A673 (cell line): Measurements from ENCODE around the gene CCNYL1. TPM values are rescaled to one million over a fixed set of nuclear protein-coding genes. Genes with fewer than 3 reads are reported as not detected.

Source experiments
- BruUV-seq: library from RNA; stranded (reverse); fragments of 400-500 nt; replicated peaks from 2 replicates; lab custom pipeline; 2021; lab: Mats Ljungman, UMichigan
- CTCF ChIA-PET: fragments of 300-600 bp; sonication (Branson Sonifier 250); formaldehyde crosslinking; loops from one replicate; lab custom pipeline; 2022; ENCODE audit warnings: antibody characterized with exemption; lab: Charles Lee
- POLR2A ChIA-PET: fragments of 300-600 bp; sonication (Branson Sonifier 250); formaldehyde crosslinking; loops from one replicate; lab custom pipeline; 2022; ENCODE audit warnings: antibody characterized with exemption; ENCODE audit not compliant: low non-redundant PET; lab: Charles Lee
- DNase-seq: peaks from one replicate; pipeline ENCODE4 v3.0.0-alpha.2; 2015; ENCODE audit warnings: low spot score
- H3K27ac ChIP-seq: fragments of 200-600 bp; sonication (generic); 2 replicates; pipeline ENCODE4 v1.5.1; 2016; ENCODE audit warnings: mixed run types, low read depth, mild to moderate bottlenecking, mixed read lengths, antibody characterized with exemption, low read length; ENCODE audit not compliant: poor library complexity, severe bottlenecking
- H3K27me3 ChIP-seq: fragments of 200-600 bp; sonication (generic); replicated peaks from 2 replicates; pipeline ENCODE4 v1.6.1; 2017; ENCODE audit warnings: mixed run types, low read depth, mild to moderate bottlenecking, mixed read lengths, antibody characterized with exemption, low read length; ENCODE audit not compliant: insufficient read depth, poor library complexity
- H3K36me3 ChIP-seq: fragments of 200-600 bp; sonication (generic); 2 replicates; pipeline ENCODE4 v1.6.1; 2016; ENCODE audit warnings: mixed run types, mild to moderate bottlenecking, mixed read lengths, antibody characterized with exemption, low read length; ENCODE audit not compliant: insufficient read depth, poor library complexity, severe bottlenecking
- H3K4me1 ChIP-seq: fragments of 200-600 bp; sonication (generic); 2 replicates; pipeline ENCODE4 v1.6.1; 2017; ENCODE audit warnings: mixed run types, mild to moderate bottlenecking, mixed read lengths, antibody characterized with exemption, low read length; ENCODE audit not compliant: insufficient read depth, poor library complexity, severe bottlenecking
- H3K4me3 ChIP-seq: fragments of 200-600 bp; sonication (generic); 2 replicates; pipeline ENCODE4 v1.5.1; 2016; ENCODE audit warnings: low read depth, mixed run types, mild to moderate bottlenecking, mixed read lengths, low read length; ENCODE audit not compliant: poor library complexity, severe bottlenecking
- H3K9me3 ChIP-seq: fragments of 200-600 bp; sonication (generic); 2 replicates; pipeline ENCODE4 v1.6.1; 2016; ENCODE audit warnings: mixed run types, low read depth, mild to moderate bottlenecking, mixed read lengths, antibody characterized with exemption, low read length; ENCODE audit not compliant: poor library complexity, severe bottlenecking
- EZH2 ChIP-seq: fragments of 200-600 bp; sonication (generic); IDR thresholded peaks from 2 replicates; pipeline ENCODE4 v1.6.1; 2017; ENCODE audit warnings: borderline replicate concordance, low read depth, mild to moderate bottlenecking, mixed read lengths, antibody characterized with exemption, low read length; ENCODE audit not compliant: poor library complexity, severe bottlenecking
- intact Hi-C: fragments of 100-400 bp; cut with micrococcal nuclease; formaldehyde crosslinking; loops from one replicate; pipeline ENCODE4 v1.10.0; 2022; ENCODE audit not compliant: unreplicated experiment
- total RNA-seq: library from RNA; stranded (reverse); gene quantifications from 2 replicates; pipeline ENCODE4 v1.2.3, GENCODE V29; 2021
- TF ChIP-seq, protein P1 (sequence below): fragments of 300-800, 200-600 bp; sonication (generic); conservative IDR thresholded peaks from 2 replicates; pipeline ENCODE4 v1.5.1; 2017; ENCODE audit warnings: low read depth, mild to moderate bottlenecking, antibody characterized with exemption, low read length, moderate library complexity, mixed read lengths

Gene CCNYL1
- total RNA-seq, 1 experiment from 2014 or later, result 12.8 TPM

DNA sequence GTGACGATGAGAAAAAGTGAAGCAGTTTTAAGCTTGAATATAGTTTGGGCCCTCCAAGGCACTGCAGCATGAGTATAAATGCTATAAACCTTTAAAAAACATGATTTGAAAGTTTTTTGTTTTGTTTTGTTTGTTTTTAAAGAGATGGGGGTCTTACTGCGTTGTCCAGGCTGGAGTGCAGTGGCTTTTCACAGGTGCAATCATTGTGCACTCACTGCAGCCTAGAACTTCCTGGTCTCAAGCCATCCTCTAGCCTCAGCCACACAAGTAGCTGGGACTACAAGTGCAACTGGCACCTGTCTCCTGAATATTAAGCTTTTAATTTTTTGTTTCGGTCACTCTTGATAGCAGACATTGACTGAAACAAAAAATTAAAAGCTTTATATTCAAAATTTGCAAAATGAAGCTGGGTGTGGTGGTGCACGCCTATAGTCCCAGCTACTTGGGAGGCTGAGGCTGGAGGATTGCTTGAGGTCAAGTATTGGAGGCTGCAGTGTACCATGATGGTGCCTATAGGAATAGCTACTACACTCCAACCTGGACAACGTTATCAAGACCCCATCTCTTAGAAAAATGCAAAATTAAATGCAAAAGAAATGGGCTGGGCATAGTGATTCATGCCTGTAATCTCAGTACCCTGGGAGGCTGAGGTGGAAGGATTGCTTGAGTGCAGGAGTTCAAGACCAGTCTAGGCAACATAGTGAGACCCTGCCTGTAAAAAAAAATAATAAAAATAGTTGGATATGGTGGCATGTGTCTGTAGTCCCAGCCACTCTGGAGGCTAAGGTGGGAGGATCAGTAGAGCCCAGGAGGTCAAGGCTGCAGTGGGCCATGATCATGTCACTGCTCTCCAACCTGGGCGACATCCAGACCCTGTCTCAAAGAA lies 43.3 kb downstream of the CCNYL1 start:
- ChIA-PET POLR2A (no interaction called here), CTCF (no interaction called here)
- no peaks in the 10 kb centered on the region for H3K27me3 ChIP-seq
- DNase-seq, result no peak
- no peak for TF ChIP-seq EZH2
- TF ChIP-seq, protein P1, sequence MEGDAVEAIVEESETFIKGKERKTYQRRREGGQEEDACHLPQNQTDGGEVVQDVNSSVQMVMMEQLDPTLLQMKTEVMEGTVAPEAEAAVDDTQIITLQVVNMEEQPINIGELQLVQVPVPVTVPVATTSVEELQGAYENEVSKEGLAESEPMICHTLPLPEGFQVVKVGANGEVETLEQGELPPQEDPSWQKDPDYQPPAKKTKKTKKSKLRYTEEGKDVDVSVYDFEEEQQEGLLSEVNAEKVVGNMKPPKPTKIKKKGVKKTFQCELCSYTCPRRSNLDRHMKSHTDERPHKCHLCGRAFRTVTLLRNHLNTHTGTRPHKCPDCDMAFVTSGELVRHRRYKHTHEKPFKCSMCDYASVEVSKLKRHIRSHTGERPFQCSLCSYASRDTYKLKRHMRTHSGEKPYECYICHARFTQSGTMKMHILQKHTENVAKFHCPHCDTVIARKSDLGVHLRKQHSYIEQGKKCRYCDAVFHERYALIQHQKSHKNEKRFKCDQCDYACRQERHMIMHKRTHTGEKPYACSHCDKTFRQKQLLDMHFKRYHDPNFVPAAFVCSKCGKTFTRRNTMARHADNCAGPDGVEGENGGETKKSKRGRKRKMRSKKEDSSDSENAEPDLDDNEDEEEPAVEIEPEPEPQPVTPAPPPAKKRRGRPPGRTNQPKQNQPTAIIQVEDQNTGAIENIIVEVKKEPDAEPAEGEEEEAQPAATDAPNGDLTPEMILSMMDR, result no peak
- H3K36me3 ChIP-seq, result no peaks in the 10 kb centered on the region
- no peak overlapping the region for H3K27ac ChIP-seq
- no TSS peak for BruUV-seq
- no peaks in the 10 kb centered on the region for H3K4me1 ChIP-seq
- intact Hi-C loops, result no loop called here
- H3K9me3 ChIP-seq, result no peaks in the 10 kb centered on the region
- no peak overlapping the region for H3K4me3 ChIP-seq

DNA sequence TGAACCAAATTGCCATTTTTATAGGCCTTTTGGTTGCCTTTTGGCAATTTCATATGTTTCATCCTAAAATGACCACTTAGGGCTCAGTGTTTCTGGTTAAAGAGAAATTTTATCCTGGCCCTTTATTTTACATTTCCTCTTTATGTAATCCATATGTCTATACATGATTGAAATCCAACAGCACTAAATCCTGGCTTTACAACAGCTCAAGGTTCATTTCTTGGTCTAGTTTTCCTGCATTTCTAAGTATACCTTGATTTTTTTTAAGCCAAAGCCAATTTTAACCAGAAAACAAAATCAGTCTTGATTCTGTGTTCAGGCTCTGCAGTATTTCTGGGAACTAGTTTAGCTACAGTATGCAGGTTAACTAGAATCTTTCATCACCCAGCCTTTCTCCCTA lies 46.6 kb downstream of the CCNYL1 start:
- Histone ChIP-seq H3K4me1 (no peaks in the 10 kb centered on the region), H3K4me3 (no peak overlapping the region), H3K27me3 (no peaks in the 10 kb centered on the region), H3K27ac (no peak overlapping the region), H3K9me3 (no peaks in the 10 kb centered on the region), H3K36me3 (no peaks in the 10 kb centered on the region)
- intact Hi-C loops, result no loop called here
- ChIA-PET CTCF (interaction anchor here (0.7 kb wide), 1 partner anchor 530 kb away, joined by 4 read pairs; no protein-coding TSS in a partner anchor), POLR2A (no interaction called here)
- TF ChIP-seq EZH2, result no peak
- TF ChIP-seq, protein P1, result no peak
- no peak for DNase-seq
- no TSS peak for BruUV-seq

DNA sequence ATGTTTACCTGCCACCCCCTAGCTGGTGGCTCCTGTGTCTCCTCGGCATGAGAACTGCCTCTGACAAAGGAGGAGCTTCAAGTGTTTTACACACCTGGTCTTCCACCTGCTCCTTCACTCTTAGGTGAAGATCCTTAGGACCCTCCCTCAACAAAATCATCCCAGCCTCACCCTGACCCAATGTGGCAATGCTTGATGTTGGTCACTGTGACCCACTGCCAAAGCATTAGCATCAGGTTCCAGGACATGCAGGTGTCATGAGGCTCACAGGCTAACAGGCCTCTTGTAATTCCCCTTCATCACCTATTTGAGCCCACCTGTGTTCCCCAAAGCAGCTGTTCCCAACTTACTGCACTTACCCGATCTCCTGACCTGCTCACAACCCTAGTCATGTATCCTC lies 48.5 kb downstream of the CCNYL1 start:
- no peak overlapping the region for H3K27ac ChIP-seq
- ChIA-PET CTCF (no interaction called here), POLR2A (no interaction called here)
- no peak for TF ChIP-seq EZH2
- TF ChIP-seq, protein P1, result no peak
- H3K9me3 ChIP-seq, result no peaks in the 10 kb centered on the region
- H3K4me1 ChIP-seq, result no peaks in the 10 kb centered on the region
- no TSS peak for BruUV-seq
- intact Hi-C loops, result no loop called here
- no peaks in the 10 kb centered on the region for H3K27me3 ChIP-seq
- DNase-seq, result no peak
- no peaks in the 10 kb centered on the region for H3K36me3 ChIP-seq
- no peak overlapping the region for H3K4me3 ChIP-seq
